RWPE2 (cell line): ENCODE results near the gene FOXP2.

Experiments
- ATAC-seq: fragments of 200-7000 bp; cut with Tn5 transposase; 3 replicates; pipeline ENCODE4 v1.9.1; 2021; ENCODE audit warnings: low read depth
- DNase-seq: peaks from one replicate; pipeline ENCODE4 v3.0.0-alpha.2; 2020; ENCODE audit warnings: low spot score
- H3K27ac ChIP-seq: fragments of 450-650 bp; 2 replicates; pipeline ENCODE4 v1.5.1; 2017; ENCODE audit warnings: mild to moderate bottlenecking; ENCODE audit not compliant: poor library complexity, severe bottlenecking
- H3K27me3 ChIP-seq: fragments of 250-450 bp; sonication (Bioruptor Pico); 2 replicates; pipeline ENCODE4 v1.5.1; 2021; ENCODE audit warnings: mild to moderate bottlenecking, moderate library complexity; ENCODE audit not compliant: insufficient read depth, poor library complexity, severe bottlenecking
- H3K36me3 ChIP-seq: fragments of 250-450 bp; sonication (Bioruptor Pico); 2 replicates; pipeline ENCODE4 v1.5.1; 2020; ENCODE audit warnings: low read depth, mild to moderate bottlenecking, moderate library complexity
- H3K4me1 ChIP-seq: fragments of 250-450 bp; sonication (Bioruptor Pico); 2 replicates; pipeline ENCODE4 v1.5.1; 2021; ENCODE audit warnings: mild to moderate bottlenecking, moderate library complexity; ENCODE audit not compliant: insufficient read depth, poor library complexity, severe bottlenecking
- H3K4me3 ChIP-seq: fragments of 250-450 bp; sonication (Bioruptor Pico); 2 replicates; pipeline ENCODE4 v1.5.1; 2021; ENCODE audit warnings: mild to moderate bottlenecking, moderate library complexity; ENCODE audit not compliant: severe bottlenecking
- H3K9me3 ChIP-seq: fragments of 250-450 bp; sonication (Bioruptor Pico); 2 replicates; pipeline ENCODE4 v1.5.1; 2021; ENCODE audit warnings: mild to moderate bottlenecking, moderate library complexity; ENCODE audit not compliant: severe bottlenecking
- TF ChIP-seq, protein P1 (sequence below): fragments of 450-650 bp; IDR thresholded peaks from one replicate; pipeline ENCODE4 v1.5.1; 2017; ENCODE audit warnings: mild to moderate bottlenecking, moderate library complexity; ENCODE audit not compliant: poor library complexity, severe bottlenecking

Gene FOXP2

GRCh38 chr7:114450431-114450830 is 35.8 kb downstream of the FOXP2 start:
- DNase-seq: no peak
- Histone ChIP-seq H3K4me1 (no peaks in the 10 kb centered on the region), H3K27ac (no peak overlapping the region), H3K36me3 (no peaks in the 10 kb centered on the region), H3K9me3 (no peaks in the 10 kb centered on the region), H3K27me3 (peaks cover 8% of the 10 kb centered on the region), H3K4me3 (no peak overlapping the region)
- TF ChIP-seq, protein P1, sequence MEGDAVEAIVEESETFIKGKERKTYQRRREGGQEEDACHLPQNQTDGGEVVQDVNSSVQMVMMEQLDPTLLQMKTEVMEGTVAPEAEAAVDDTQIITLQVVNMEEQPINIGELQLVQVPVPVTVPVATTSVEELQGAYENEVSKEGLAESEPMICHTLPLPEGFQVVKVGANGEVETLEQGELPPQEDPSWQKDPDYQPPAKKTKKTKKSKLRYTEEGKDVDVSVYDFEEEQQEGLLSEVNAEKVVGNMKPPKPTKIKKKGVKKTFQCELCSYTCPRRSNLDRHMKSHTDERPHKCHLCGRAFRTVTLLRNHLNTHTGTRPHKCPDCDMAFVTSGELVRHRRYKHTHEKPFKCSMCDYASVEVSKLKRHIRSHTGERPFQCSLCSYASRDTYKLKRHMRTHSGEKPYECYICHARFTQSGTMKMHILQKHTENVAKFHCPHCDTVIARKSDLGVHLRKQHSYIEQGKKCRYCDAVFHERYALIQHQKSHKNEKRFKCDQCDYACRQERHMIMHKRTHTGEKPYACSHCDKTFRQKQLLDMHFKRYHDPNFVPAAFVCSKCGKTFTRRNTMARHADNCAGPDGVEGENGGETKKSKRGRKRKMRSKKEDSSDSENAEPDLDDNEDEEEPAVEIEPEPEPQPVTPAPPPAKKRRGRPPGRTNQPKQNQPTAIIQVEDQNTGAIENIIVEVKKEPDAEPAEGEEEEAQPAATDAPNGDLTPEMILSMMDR: no peak
- ATAC-seq: no peak

DNA sequence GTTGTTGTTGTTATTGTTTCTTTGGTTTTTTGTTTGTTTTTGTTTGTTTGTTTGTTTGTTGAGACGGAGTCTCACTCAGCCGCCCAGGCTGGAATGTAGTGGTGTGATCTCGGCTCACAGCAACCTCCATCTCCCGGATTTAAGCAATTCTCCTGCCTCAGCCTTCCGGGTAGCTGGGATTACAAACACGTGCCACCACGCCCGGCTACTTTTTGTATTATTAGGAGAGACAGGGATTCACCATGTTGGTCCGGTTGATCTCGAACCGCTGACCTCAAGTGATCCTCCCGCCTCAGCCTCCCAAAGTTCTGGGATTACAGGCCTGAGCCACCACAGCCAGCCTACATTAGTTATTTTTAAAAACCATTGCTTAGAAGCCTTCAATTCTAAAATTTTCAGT is 45.0 kb downstream of the FOXP2 start:
- no peak for DNase-seq

GRCh38 chr7:114460021-114460420 is 45.4 kb downstream of the FOXP2 start:
- no peaks in the 10 kb centered on the region for H3K9me3 ChIP-seq
- no peak overlapping the region for H3K4me3 ChIP-seq
- no peaks in the 10 kb centered on the region for H3K36me3 ChIP-seq
- H3K4me1 ChIP-seq: no peaks in the 10 kb centered on the region
- TF ChIP-seq, protein P1: no peak
- ATAC-seq: no peak
- H3K27ac ChIP-seq: no peak overlapping the region
- DNase-seq: no peak
- no peaks in the 10 kb centered on the region for H3K27me3 ChIP-seq

More for the DNA sequence above, 45.0 kb downstream of the FOXP2 start:
- Histone ChIP-seq H3K27me3 (no peaks in the 10 kb centered on the region), H3K4me1 (no peaks in the 10 kb centered on the region), H3K27ac (no peak overlapping the region), H3K4me3 (no peak overlapping the region), H3K36me3 (no peaks in the 10 kb centered on the region), H3K9me3 (no peaks in the 10 kb centered on the region)
- no peak for ATAC-seq
- TF ChIP-seq, protein P1: no peak

- Histone ChIP-seq H3K4me3 (no peak overlapping the region), H3K27me3 (no peaks in the 10 kb centered on the region), H3K27ac (no peak overlapping the region), H3K36me3 (no peaks in the 10 kb centered on the region), H3K4me1 (no peaks in the 10 kb centered on the region), H3K9me3 (no peaks in the 10 kb centered on the region)
- TF ChIP-seq, protein P1: no peak
- DNase-seq (no peak), ATAC-seq (no peak)
Observed at GRCh38 chr7:114466917-114467316, 52.3 kb downstream of the FOXP2 start.

- ATAC-seq: no peak
- no peak for DNase-seq
- H3K36me3 ChIP-seq: no peaks in the 10 kb centered on the region
- no peak overlapping the region for H3K27ac ChIP-seq
- no peak overlapping the region for H3K4me3 ChIP-seq
- TF ChIP-seq, protein P1: no peak
- H3K9me3 ChIP-seq: no peaks in the 10 kb centered on the region
- H3K27me3 ChIP-seq: no peaks in the 10 kb centered on the region
- H3K4me1 ChIP-seq: no peaks in the 10 kb centered on the region
Observed at GRCh38 chr7:114468844-114469243, 54.2 kb downstream of the FOXP2 start.
